K562 (cell line): ENCODE results near the gene WFDC2. TPM values are rescaled to one million over a fixed set of nuclear protein-coding genes. Genes with fewer than 3 reads are reported as not detected.

Experiments used
- ATAC-seq: fragments of 200-7000 bp; cut with Tn5 transposase; 3 replicates; pipeline ENCODE4 v1.9.1; 2020; ENCODE audit warnings: moderate library complexity
- BruUV-seq: library from RNA; stranded (reverse); fragments of 400-500 nt; replicated peaks from 2 replicates; lab custom pipeline; 2021; lab: Mats Ljungman, UMichigan
- CTCF ChIA-PET: fragments of 300-600 bp; formaldehyde crosslinking; extraction: SDS; loops from one replicate; lab custom pipeline; 2021; ENCODE audit warnings: low intra/inter-chr PET ratio; lab: Yijun Ruan, JAX
- POLR2A ChIA-PET: fragments of 300-600, 350-650 bp; sonication (Branson Sonifier 250); formaldehyde crosslinking; extraction: SDS; loops from one replicate; lab custom pipeline; 2021; ENCODE audit warnings: antibody characterized with exemption, inconsistent platforms; lab: Yijun Ruan, JAX
- DNase-seq, 4 experiments: peaks; one replicate each; pipeline versions ENCODE4 v3.0.0 to v3.0.0-alpha.2; 2011 to 2018; ENCODE audit warnings: low spot score in 3 of 4, mixed read lengths in 3 of 4; ENCODE audit errors: extremely low read depth in 1 of 4
- FAIRE-seq: peaks from 2 replicates; lab custom pipeline; 2011; peaks lifted over from hg19 to GRCh38; lab: Jason Lieb, UNC
- H2AFZ ChIP-seq: 2 replicates; pipeline ENCODE4 v1.6.0; 2011; ENCODE audit warnings: low read depth, low read length, control low read depth, inconsistent platforms
- H3K27ac ChIP-seq: fragments of 200-600 bp; 3 replicates; pipeline ENCODE4 v1.8.0; 2011; ENCODE audit warnings: low read depth, mild to moderate bottlenecking, control low read depth, inconsistent platforms, low read length, moderate library complexity, mixed read lengths; ENCODE audit errors: extremely low read depth
- H3K27me3 ChIP-seq, 2 experiments: fragments of 300-600 bp in 1 of 2; 2 replicates in 1 of 2; 3 replicates in 1 of 2; pipeline versions ENCODE4 v1.6.0 to v1.8.0; 2011; ENCODE audit warnings: inconsistent platforms in 2 of 2, low read length in 2 of 2, mild to moderate bottlenecking in 1 of 2, mixed read lengths in 1 of 2, moderate library complexity in 1 of 2; ENCODE audit not compliant: control insufficient read depth in 2 of 2, insufficient read depth in 2 of 2
- H3K36me3 ChIP-seq: fragments of 300-600 bp; 3 replicates; pipeline ENCODE4 v1.8.0; 2011; ENCODE audit warnings: mild to moderate bottlenecking, low read length, inconsistent platforms; ENCODE audit not compliant: control insufficient read depth, insufficient read depth
- H3K4me1 ChIP-seq, 2 experiments: fragments of 200-600 bp in 1 of 2; replicated peaks in 1 of 2; 2 replicates in 1 of 2; 3 replicates in 1 of 2; pipeline versions ENCODE4 v1.5.1 to v1.8.0; 2011; ENCODE audit warnings: inconsistent platforms in 2 of 2, low read length in 2 of 2, mild to moderate bottlenecking in 1 of 2, mixed read lengths in 1 of 2, moderate library complexity in 1 of 2; ENCODE audit not compliant: control insufficient read depth in 2 of 2, insufficient read depth in 2 of 2
- H3K4me2 ChIP-seq: 2 replicates; pipeline ENCODE4 v1.6.1; 2011; ENCODE audit warnings: low read length, control low read depth, inconsistent platforms, mixed read lengths; ENCODE audit not compliant: insufficient read depth
- H3K4me3 ChIP-seq: fragments of 200-600 bp; sonication (generic), shearing (Covaris generic); 2 replicates; pipeline ENCODE4 v1.5.1; 2016; ENCODE audit warnings: control low read depth, inconsistent platforms
- H3K79me2 ChIP-seq: fragments of 200-600 bp; 3 replicates; pipeline ENCODE4 v1.8.0; 2011; ENCODE audit warnings: low read length, inconsistent platforms; ENCODE audit not compliant: control insufficient read depth, insufficient read depth
- H3K9ac ChIP-seq, 2 experiments: 2 replicates each; pipeline versions ENCODE4 v1.6.0 to v1.6.1; 2011; ENCODE audit warnings: low read depth in 2 of 2, low read length in 2 of 2, control low read depth in 1 of 2, inconsistent platforms in 1 of 2, mild to moderate bottlenecking in 1 of 2, mixed read lengths in 1 of 2; ENCODE audit not compliant: insufficient read depth in 1 of 2
- H3K9me1 ChIP-seq: one replicate; pipeline ENCODE4 v1.6.0; 2011; ENCODE audit warnings: inconsistent platforms, mild to moderate bottlenecking, low read length, moderate library complexity; ENCODE audit not compliant: control insufficient read depth, insufficient read depth
- H3K9me3 ChIP-seq: replicated peaks from 2 replicates; pipeline ENCODE4 v1.5.1; 2011; ENCODE audit warnings: low read depth, low read length, inconsistent platforms; ENCODE audit not compliant: control insufficient read depth, insufficient read depth
- H4K20me1 ChIP-seq: replicated peaks from 2 replicates; pipeline ENCODE4 v1.6.1; 2011; ENCODE audit warnings: low read length, inconsistent platforms, mixed read lengths; ENCODE audit not compliant: control insufficient read depth, insufficient read depth
- DACH1 ChIP-seq: fragments of 450-650 bp; IDR thresholded peaks from 2 replicates; pipeline ENCODE4 v1.6.1; 2018; ENCODE audit not compliant: partially characterized antibody
- ELF2 ChIP-seq: fragments of 250-450 bp; sonication (Bioruptor Pico); IDR thresholded peaks from 2 replicates; pipeline ENCODE4 v1.5.0; 2021; ENCODE audit warnings: mild to moderate bottlenecking
- HMGXB4 ChIP-seq: sonication (generic); formaldehyde crosslinking; IDR thresholded peaks from 2 replicates; pipeline ENCODE4 v1.8.1; 2023; ENCODE audit warnings: mild to moderate bottlenecking, missing genetic modification reagents
- MCM3 ChIP-seq: fragments of 450-650 bp; IDR thresholded peaks from 2 replicates; pipeline ENCODE4 v1.6.1; 2016
- MYC ChIP-seq, 2 experiments: fragments of 250-450 bp in 1 of 2; sonication (Bioruptor Pico) in 1 of 2; IDR thresholded peaks; 2 replicates each; pipeline versions ENCODE4 v1.5.1 to v1.6.1; 2012 to 2021; ENCODE audit warnings: low read depth in 2 of 2, borderline replicate concordance in 1 of 2, improper control_type of control experiment in 1 of 2, low read length in 1 of 2, mild to moderate bottlenecking in 1 of 2, moderate library complexity in 1 of 2
- NRF1 ChIP-seq, 2 experiments: fragments of 450-650 bp; IDR thresholded peaks in 1 of 2; conservative IDR thresholded peaks in 1 of 2; 2 replicates each; pipeline ENCODE4 v1.6.1; 2014; ENCODE audit warnings: mild to moderate bottlenecking in 2 of 2
- RBM15 ChIP-seq: fragments of 200-400 bp; formaldehyde crosslinking; IDR thresholded peaks from 2 replicates; pipeline ENCODE4 v1.6.1; 2018; ENCODE audit warnings: mild to moderate bottlenecking, low read length, moderate library complexity; ENCODE audit not compliant: insufficient read depth
- RBM17 ChIP-seq: fragments of 200-400 bp; formaldehyde crosslinking; IDR thresholded peaks from 2 replicates; pipeline ENCODE4 v1.6.1; 2017; ENCODE audit warnings: low read depth, mild to moderate bottlenecking, low read length, borderline replicate concordance
- SMARCA4 ChIP-seq: fragments of 450-650 bp; IDR thresholded peaks from 2 replicates; pipeline ENCODE4 v1.6.1; 2016
- SRSF3 ChIP-seq: fragments of 200-400 bp; formaldehyde crosslinking; IDR thresholded peaks from 2 replicates; pipeline ENCODE4 v1.6.1; 2016; ENCODE audit warnings: mild to moderate bottlenecking, low read length, moderate library complexity; ENCODE audit not compliant: insufficient read depth
- ZNF174 ChIP-seq: fragments of 250-450 bp; sonication (Bioruptor Pico); IDR thresholded peaks from 2 replicates; pipeline ENCODE4 v1.4.0; 2020; ENCODE audit warnings: mild to moderate bottlenecking
- in situ Hi-C: fragments of 300-500 bp; cut with MboI; formaldehyde crosslinking; loops from 4 replicates; pipeline ENCODE4 v1.15.0; 2018; ENCODE audit warnings: inconsistent platforms, mixed read lengths
- intact Hi-C: fragments of 100-400 bp; cut with micrococcal nuclease; formaldehyde crosslinking; loops from 2 replicates; pipeline ENCODE4 v1.14.2; 2022
- polyA plus RNA-seq, 8 experiments: library from polyadenylated mRNA; depleted of rRNA in 4 of 8; stranded (reverse) in 5 of 8; unstranded in 3 of 8; fragments of >200 nt; fragmentation: Nextera tagmentation in 2 of 8; fragmentation: Illumina TruSeq in 1 of 8; extraction: Ambion mirVana in 2 of 8; extraction: Trizol in 1 of 8; gene quantifications; 2 replicates each; pipeline versions ENCODE4 v1.2.1 to v1.2.3, GENCODE V29; 2011 to 2014; ENCODE audit warnings: inconsistent platforms in 1 of 8, missing spikeins in 1 of 8
- total RNA-seq, 7 experiments: library from RNA; depleted of rRNA in 6 of 7; stranded (reverse); fragments of >200 nt in 6 of 7; fragmentation: Illumina TruSeq in 2 of 7; extraction: Trizol in 2 of 7; gene quantifications; 2 replicates each; pipeline versions ENCODE4 v1.2.1 to v1.2.3, GENCODE V29; 2011 to 2021; ENCODE audit warnings: low replicate concordance in 1 of 7
- TF ChIP-seq, protein P1 (sequence below): fragments of 450-650 bp; IDR thresholded peaks from 2 replicates; pipeline ENCODE4 v1.6.1; 2016; ENCODE audit warnings: missing biosample characterization, missing genetic modification characterization
- TF ChIP-seq, protein P2 (sequence below): fragments of 250-450 bp; sonication (Bioruptor Pico); IDR thresholded peaks from 2 replicates; pipeline ENCODE4 v1.8.0; 2021; ENCODE audit warnings: mild to moderate bottlenecking, moderate library complexity
- TF ChIP-seq, protein P3 (sequence below): fragments of 250-450 bp; sonication (Bioruptor Pico); IDR thresholded peaks from 2 replicates; pipeline ENCODE4 v1.8.0; 2022; ENCODE audit warnings: moderate library complexity, mild to moderate bottlenecking, inconsistent platforms

The WFDC2 gene
- total and polyA plus RNA-seq, 9 of the 15 experiments (the other 6 are each of a cell fraction or from before 2014, with no cell fraction given), result not detected

- TF ChIP-seq NRF1 (conservative IDR thresholded peaks at IDR 0.05 in 1 of 2, IDR thresholded peaks at IDR 0.05 in 1 of 2) (no peak), SRSF3 (no peak)
Observed at GRCh38 chr20:45441746-45442145, 27.8 kb upstream of the WFDC2 start (continued).

DNA sequence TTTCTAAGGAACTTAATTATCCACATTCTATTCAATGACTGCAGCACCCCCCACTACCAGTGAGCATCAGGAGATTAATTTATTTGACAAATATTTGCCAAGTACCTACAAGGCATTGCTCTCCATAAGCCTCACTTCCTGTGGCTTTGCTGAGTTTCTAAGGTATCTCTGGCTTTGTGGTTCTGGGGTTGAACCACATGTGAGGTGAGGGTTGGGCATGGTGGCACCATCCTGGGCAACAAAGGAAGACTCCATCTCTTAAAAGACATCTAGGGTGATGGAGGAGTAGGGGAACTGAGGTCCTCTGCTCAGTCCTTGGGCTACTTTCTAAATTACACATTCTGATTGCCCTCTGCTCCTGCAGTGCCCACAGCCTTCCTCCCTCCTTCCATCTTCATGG lies 25.5 kb upstream of the WFDC2 start:
- BruUV-seq, result no TSS peak
- H3K36me3 ChIP-seq, result no peaks in the 10 kb centered on the region
- intact Hi-C loops, result no loop called here
- CTCF ChIA-PET, result no interaction called here
- DNase-seq, result no peak
- no peak for ATAC-seq
- H3K9me1 ChIP-seq, result no peaks in the 10 kb centered on the region
- POLR2A ChIA-PET, result interaction anchor here (0.8 to 1.8 kb wide), 2 partner anchors 9 to 10 kb away, joined by 3 to 9 read pairs; no protein-coding TSS in a partner anchor
- no peak overlapping the region for H3K4me2 ChIP-seq
- H3K79me2 ChIP-seq, result no peaks in the 10 kb centered on the region
- FAIRE-seq, result no peak
- H3K27me3 ChIP-seq, result peaks cover 4 to 19% of the 10 kb centered on the region in 2 experiments; a peak in 4 of 5 replicates
- no peak overlapping the region for H3K9ac ChIP-seq
- no peaks in the 10 kb centered on the region for H3K4me1 ChIP-seq
- H3K27ac ChIP-seq, result no peak overlapping the region
- no peaks in the 10 kb centered on the region for H3K9me3 ChIP-seq
- H4K20me1 ChIP-seq, result no peaks in the 10 kb centered on the region
- TF ChIP-seq ZNF174 (no peak), MYC (IDR thresholded peaks at IDR 0.05; ENCODE audit: low read depth, low read length) (no peak), MYC (CRISPR knock-in tag; IDR thresholded peaks at IDR 0.05; ENCODE audit: borderline replicate concordance, low read depth) (no peak), ELF2 (no peak), DACH1 (no peak), SMARCA4 (no peak), RBM15 (no peak), HMGXB4 (no peak), RBM17 (no peak), MCM3 (no peak)
- TF ChIP-seq, protein P1, sequence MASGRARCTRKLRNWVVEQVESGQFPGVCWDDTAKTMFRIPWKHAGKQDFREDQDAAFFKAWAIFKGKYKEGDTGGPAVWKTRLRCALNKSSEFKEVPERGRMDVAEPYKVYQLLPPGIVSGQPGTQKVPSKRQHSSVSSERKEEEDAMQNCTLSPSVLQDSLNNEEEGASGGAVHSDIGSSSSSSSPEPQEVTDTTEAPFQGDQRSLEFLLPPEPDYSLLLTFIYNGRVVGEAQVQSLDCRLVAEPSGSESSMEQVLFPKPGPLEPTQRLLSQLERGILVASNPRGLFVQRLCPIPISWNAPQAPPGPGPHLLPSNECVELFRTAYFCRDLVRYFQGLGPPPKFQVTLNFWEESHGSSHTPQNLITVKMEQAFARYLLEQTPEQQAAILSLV (tag), result no peak
- TF ChIP-seq, protein P2, sequence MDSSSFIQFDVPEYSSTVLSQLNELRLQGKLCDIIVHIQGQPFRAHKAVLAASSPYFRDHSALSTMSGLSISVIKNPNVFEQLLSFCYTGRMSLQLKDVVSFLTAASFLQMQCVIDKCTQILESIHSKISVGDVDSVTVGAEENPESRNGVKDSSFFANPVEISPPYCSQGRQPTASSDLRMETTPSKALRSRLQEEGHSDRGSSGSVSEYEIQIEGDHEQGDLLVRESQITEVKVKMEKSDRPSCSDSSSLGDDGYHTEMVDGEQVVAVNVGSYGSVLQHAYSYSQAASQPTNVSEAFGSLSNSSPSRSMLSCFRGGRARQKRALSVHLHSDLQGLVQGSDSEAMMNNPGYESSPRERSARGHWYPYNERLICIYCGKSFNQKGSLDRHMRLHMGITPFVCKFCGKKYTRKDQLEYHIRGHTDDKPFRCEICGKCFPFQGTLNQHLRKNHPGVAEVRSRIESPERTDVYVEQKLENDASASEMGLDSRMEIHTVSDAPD, result no peak
- TF ChIP-seq, protein P3, sequence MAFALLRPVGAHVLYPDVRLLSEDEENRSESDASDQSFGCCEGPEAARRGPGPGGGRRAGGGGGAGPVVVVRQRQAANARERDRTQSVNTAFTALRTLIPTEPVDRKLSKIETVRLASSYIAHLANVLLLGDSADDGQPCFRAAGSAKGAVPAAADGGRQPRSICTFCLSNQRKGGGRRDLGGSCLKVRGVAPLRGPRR (CRISPR knock-in tag), result no peak
- H3K4me3 ChIP-seq, result no peak overlapping the region
- H2AFZ ChIP-seq, result no peak overlapping the region
- in situ Hi-C loops, result no loop called here
